ENCODE measurements around the gene KCNN3.

KCNN3 gene

DNA sequence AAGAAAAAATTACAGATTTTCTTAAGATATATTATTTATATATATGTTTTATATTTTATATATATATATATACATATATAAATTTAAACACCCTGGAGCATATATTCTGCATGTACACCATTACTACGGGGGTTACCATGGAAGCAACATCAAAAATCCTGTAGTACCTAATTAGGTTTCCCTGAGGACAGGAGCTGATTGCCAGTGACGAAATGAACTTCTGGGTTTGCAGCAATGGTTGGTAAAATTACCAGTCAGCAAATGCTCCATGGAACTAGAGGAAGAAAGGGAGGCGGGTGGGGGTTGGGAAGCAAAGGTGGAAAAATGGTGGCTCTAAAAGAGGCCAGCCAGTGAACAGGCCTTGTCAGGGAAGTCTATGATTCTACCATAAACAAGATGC lies 89.5 kb downstream of the KCNN3 start:
- no peak overlapping the region for H3K27ac ChIP-seq (replicated peaks)

DNA sequence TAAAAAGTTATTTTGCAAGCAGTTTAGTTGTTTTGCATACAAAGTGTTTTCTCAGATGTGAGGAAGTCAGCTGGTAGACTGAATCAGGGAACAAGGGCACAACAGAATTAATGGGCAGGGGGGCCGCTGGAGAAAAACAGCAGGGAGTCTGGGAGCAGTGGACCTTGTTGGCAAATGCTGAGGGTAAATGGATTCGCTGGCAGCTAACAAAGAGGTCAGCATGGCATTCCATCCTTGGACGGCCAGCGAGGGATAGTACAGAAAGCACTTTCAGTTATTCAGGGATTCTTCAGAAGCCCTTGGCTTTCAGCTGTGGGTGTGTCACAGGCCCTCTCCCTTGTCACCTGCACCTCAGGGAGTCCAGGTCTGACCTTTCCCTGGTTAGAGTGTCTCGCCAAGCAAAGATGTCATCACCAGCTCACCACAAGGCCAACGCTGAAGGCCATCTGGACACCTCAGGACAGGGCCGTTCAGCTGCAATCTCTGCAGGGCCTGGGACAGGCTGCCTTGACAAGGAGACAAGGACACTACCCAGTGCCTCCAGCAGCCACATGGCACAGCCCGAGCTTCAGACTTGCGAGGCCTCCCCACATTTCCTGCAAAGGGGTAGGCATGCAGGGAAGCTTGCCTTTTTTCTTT lies 90.4 kb downstream of the KCNN3 start:
- Histone ChIP-seq H3K27ac (replicated peaks) (no peak overlapping the region), H3K27me3 (ENCODE audit: insufficient read depth, poor library complexity, severe bottlenecking) (no peaks in the 10 kb centered on the region), H3K4me3 (replicated peaks; ENCODE audit: insufficient read depth, low read length) (no peak overlapping the region)
- TF ChIP-seq, protein P1, sequence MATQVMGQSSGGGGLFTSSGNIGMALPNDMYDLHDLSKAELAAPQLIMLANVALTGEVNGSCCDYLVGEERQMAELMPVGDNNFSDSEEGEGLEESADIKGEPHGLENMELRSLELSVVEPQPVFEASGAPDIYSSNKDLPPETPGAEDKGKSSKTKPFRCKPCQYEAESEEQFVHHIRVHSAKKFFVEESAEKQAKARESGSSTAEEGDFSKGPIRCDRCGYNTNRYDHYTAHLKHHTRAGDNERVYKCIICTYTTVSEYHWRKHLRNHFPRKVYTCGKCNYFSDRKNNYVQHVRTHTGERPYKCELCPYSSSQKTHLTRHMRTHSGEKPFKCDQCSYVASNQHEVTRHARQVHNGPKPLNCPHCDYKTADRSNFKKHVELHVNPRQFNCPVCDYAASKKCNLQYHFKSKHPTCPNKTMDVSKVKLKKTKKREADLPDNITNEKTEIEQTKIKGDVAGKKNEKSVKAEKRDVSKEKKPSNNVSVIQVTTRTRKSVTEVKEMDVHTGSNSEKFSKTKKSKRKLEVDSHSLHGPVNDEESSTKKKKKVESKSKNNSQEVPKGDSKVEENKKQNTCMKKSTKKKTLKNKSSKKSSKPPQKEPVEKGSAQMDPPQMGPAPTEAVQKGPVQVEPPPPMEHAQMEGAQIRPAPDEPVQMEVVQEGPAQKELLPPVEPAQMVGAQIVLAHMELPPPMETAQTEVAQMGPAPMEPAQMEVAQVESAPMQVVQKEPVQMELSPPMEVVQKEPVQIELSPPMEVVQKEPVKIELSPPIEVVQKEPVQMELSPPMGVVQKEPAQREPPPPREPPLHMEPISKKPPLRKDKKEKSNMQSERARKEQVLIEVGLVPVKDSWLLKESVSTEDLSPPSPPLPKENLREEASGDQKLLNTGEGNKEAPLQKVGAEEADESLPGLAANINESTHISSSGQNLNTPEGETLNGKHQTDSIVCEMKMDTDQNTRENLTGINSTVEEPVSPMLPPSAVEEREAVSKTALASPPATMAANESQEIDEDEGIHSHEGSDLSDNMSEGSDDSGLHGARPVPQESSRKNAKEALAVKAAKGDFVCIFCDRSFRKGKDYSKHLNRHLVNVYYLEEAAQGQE (IDR thresholded peaks at IDR 0.05; ENCODE audit: insufficient replicate concordance, low read depth), result no peak
- TF ChIP-seq SPI1 (IDR thresholded peaks at IDR 0.05; ENCODE audit: borderline replicate concordance, low read depth), result no peak
- TF ChIP-seq, protein P2, sequence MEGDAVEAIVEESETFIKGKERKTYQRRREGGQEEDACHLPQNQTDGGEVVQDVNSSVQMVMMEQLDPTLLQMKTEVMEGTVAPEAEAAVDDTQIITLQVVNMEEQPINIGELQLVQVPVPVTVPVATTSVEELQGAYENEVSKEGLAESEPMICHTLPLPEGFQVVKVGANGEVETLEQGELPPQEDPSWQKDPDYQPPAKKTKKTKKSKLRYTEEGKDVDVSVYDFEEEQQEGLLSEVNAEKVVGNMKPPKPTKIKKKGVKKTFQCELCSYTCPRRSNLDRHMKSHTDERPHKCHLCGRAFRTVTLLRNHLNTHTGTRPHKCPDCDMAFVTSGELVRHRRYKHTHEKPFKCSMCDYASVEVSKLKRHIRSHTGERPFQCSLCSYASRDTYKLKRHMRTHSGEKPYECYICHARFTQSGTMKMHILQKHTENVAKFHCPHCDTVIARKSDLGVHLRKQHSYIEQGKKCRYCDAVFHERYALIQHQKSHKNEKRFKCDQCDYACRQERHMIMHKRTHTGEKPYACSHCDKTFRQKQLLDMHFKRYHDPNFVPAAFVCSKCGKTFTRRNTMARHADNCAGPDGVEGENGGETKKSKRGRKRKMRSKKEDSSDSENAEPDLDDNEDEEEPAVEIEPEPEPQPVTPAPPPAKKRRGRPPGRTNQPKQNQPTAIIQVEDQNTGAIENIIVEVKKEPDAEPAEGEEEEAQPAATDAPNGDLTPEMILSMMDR (IDR thresholded peaks at IDR 0.05; ENCODE audit: insufficient read depth, low read length), result no peak
- TF ChIP-seq GABPA (IDR thresholded peaks at IDR 0.05; ENCODE audit: low read depth), result no peak
- no peak for TF ChIP-seq POLR2AphosphoS5 (IDR thresholded peaks at IDR 0.05; ENCODE audit: low read depth)
- DNase-seq (ENCODE audit: low read depth in 1 of 2, low spot score in 1 of 2), result no peak

More for the DNA sequence above, 89.5 kb downstream of the KCNN3 start:
- no peak for DNase-seq (ENCODE audit: low read depth in 1 of 2, low spot score in 1 of 2)
- Histone ChIP-seq H3K4me3 (replicated peaks; ENCODE audit: insufficient read depth, low read length) (no peak overlapping the region), H3K27me3 (ENCODE audit: insufficient read depth, poor library complexity, severe bottlenecking) (no peaks in the 10 kb centered on the region)
- TF ChIP-seq GABPA (IDR thresholded peaks at IDR 0.05; ENCODE audit: low read depth), result no peak
- TF ChIP-seq, protein P1 (IDR thresholded peaks at IDR 0.05; ENCODE audit: insufficient replicate concordance, low read depth), result no peak
- TF ChIP-seq POLR2AphosphoS5 (IDR thresholded peaks at IDR 0.05; ENCODE audit: low read depth), result no peak
- TF ChIP-seq, protein P2 (IDR thresholded peaks at IDR 0.05; ENCODE audit: insufficient read depth, low read length), result no peak
- no peak for TF ChIP-seq SPI1 (IDR thresholded peaks at IDR 0.05; ENCODE audit: borderline replicate concordance, low read depth)

DNA sequence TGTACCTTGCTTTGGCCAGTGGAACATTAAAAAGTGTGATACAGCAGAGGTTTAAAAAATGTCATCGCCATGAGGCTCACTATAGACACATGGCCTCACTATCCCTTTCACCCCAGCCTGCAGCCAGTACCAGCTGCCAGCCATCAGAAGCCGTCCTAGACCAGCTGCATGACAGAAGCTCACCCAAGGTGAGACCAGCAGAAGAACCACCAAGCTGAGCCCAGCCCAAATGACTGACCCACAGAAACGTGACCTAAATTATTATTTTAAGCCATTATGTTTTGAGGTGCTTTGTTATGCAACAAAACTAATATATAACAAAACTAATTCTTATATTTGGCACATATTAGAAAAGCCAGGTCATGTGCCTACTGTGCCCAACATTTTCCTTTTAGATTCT lies 91.1 kb downstream of the KCNN3 start:
- H3K27ac ChIP-seq (replicated peaks), result no peak overlapping the region
- no peak for DNase-seq (ENCODE audit: low read depth in 1 of 2, low spot score in 1 of 2)
- H3K4me3 ChIP-seq (replicated peaks; ENCODE audit: insufficient read depth, low read length), result no peak overlapping the region
- TF ChIP-seq SPI1 (IDR thresholded peaks at IDR 0.05; ENCODE audit: borderline replicate concordance, low read depth) (no peak), GABPA (IDR thresholded peaks at IDR 0.05; ENCODE audit: low read depth) (no peak), POLR2AphosphoS5 (IDR thresholded peaks at IDR 0.05; ENCODE audit: low read depth) (no peak)
- TF ChIP-seq, protein P1 (IDR thresholded peaks at IDR 0.05; ENCODE audit: insufficient replicate concordance, low read depth), result no peak
- TF ChIP-seq, protein P2 (IDR thresholded peaks at IDR 0.05; ENCODE audit: insufficient read depth, low read length), result no peak
- H3K27me3 ChIP-seq (ENCODE audit: insufficient read depth, poor library complexity, severe bottlenecking), result no peaks in the 10 kb centered on the region
